Heart left ventricle (tissue), 16 donors: Measurements from ENCODE around the gene CYP39A1. TPM values are rescaled to one million over a fixed set of nuclear protein-coding genes. Genes with fewer than 3 reads are reported as not detected.
A peak's percentile ranks its signal among the peaks of the same experiment; 100 is the strongest.

Experiments used
- ATAC-seq, 4 donors: fragments of 200-7000 bp; cut with Tn5 transposase; one replicate each; pipeline ENCODE4 v1.9.1; 2020 to 2022; ENCODE audit warnings: moderate library complexity in 4 of 4, mild to moderate bottlenecking in 3 of 4, moderate number of reproducible peaks in 1 of 4
- DNase-seq, 5 donors: peaks; one replicate each; pipeline ENCODE4 v3.0.0-alpha.2; 2020
- H3K27ac ChIP-seq, 12 donors: fragments of 200-600 bp; sonication (generic) in 4 of 12; one replicate each; pipeline versions ENCODE4 v1.5.0 to v1.8.0; 2016 to 2022; ENCODE audit warnings: mild to moderate bottlenecking in 2 of 12
- H3K27me3 ChIP-seq, 9 donors: fragments of 200-600 bp; sonication (generic) in 2 of 9; one replicate each; pipeline versions ENCODE4 v1.5.1 to v1.8.0; 2016 to 2022; ENCODE audit warnings: mild to moderate bottlenecking in 3 of 9
- H3K36me3 ChIP-seq, 9 donors: fragments of 200-600 bp; sonication (generic) in 2 of 9; one replicate each; pipeline versions ENCODE4 v1.5.0 to v1.8.0; 2018 to 2022; ENCODE audit warnings: mild to moderate bottlenecking in 2 of 9
- H3K4me1 ChIP-seq, 12 donors: fragments of 200-600 bp; sonication (generic) in 4 of 12; one replicate each; pipeline versions ENCODE4 v1.5.0 to v1.8.0; 2016 to 2022; ENCODE audit warnings: mild to moderate bottlenecking in 3 of 12
- H3K4me3 ChIP-seq, 12 donors: fragments of 200-600 bp; sonication (generic) in 4 of 12; one replicate each; pipeline versions ENCODE4 v1.5.0 to v1.8.0; 2017 to 2022; ENCODE audit warnings: mild to moderate bottlenecking in 9 of 12, moderate library complexity in 4 of 12
- H3K9me3 ChIP-seq, 12 donors: fragments of 200-600 bp; sonication (generic) in 4 of 12; one replicate each; pipeline versions ENCODE4 v1.5.0 to v1.8.0; 2016 to 2022; ENCODE audit warnings: mild to moderate bottlenecking in 1 of 12
- CTCF ChIP-seq, 12 donors: fragments of 200-600 bp; sonication (generic) in 4 of 12; IDR thresholded peaks; one replicate each; pipeline versions ENCODE4 v1.5.0 to v1.8.0; 2018 to 2022; ENCODE audit warnings: antibody characterized with exemption in 12 of 12, mild to moderate bottlenecking in 5 of 12
- POLR2A ChIP-seq, 2 donors: fragments of 450-650 bp; IDR thresholded peaks; one replicate each; pipeline ENCODE4 v1.6.1; 2017; ENCODE audit warnings: antibody characterized with exemption in 2 of 2, mild to moderate bottlenecking in 2 of 2, moderate library complexity in 2 of 2
- WGBS, 4 donors: extraction: QIAGEN DNeasy Blood & Tissue Kit in 2 of 4; methylation state at CpG; one replicate each; pipeline versions ENCODE4 v1.1.5 to v1.1.7; 2013 to 2018; 5-methylcytosine and 5-hydroxymethylcytosine counted together
- intact Hi-C, 10 donors: fragments of 100-400 bp; cut with DNase I; formaldehyde crosslinking; loops; one replicate each; pipeline versions ENCODE4 v1.11.1 to v1.14.2; 2022
- polyA plus RNA-seq, 2 donors: library from polyadenylated mRNA; stranded (reverse); fragments of 200-250 nt; gene quantifications; one replicate each; pipeline ENCODE4 v1.2.3, GENCODE V29; 2013
- total RNA-seq, 9 donors: library from RNA; depleted of rRNA in 2 of 9; stranded (reverse); fragments of >200 nt in 2 of 9; fragmentation: NEBNext Ultra II Directional in 3 of 9; extraction: Animal tissue kit (Norgen Biotek cat#: 25700) in 3 of 9; gene quantifications; one replicate each; pipeline versions ENCODE4 v1.1.0 to v1.2.4, GENCODE V29; 2016 to 2023
- donor health status: ischemic (EF 13 %, LVEDD 7.1; RV severe dilation, severe dysfunction).
- donor health status: healthy with polysubstance abuse.
- donor health status: DM: no; HTN: yes; CAD: no.
- donor health status: DM: no; HTN: no; CAD: no.
- donor health status: ischemic (EF 25% LVEDD 6.9; RV normal size, moderate dysfunction).
- donor health status: ischemic (EF 25% LVEDD 5.7; RV mildly dilated, moderate dysfunction).
- donor health status: healthy.
- donor health status: DM: yes; HTN: yes; CAD: no.
- donor health status: ischemic (EF 35%, LVEDD 5.7; RV mildly dilated, moderate dysfunction).
- donor health status: nonischemic (EF 11% LVEDD 7.7; RV severe dilation, severe dysfunction).
- donor health status: DM: yes; HTN: yes; CAD: no.
- donor health status: PGD.
- donor health status: ischemic (EF 29% LVEDD 5.4; RV normal size, mild dysfunction).
- donor health status: nonischemic (EF 23%, LVEDD 6.1; RV moderate dilation, normal function).

Gene CYP39A1
- total and polyA plus RNA-seq, 11 donors: 2.9 to 10.5 (median 5.2) TPM

DNA sequence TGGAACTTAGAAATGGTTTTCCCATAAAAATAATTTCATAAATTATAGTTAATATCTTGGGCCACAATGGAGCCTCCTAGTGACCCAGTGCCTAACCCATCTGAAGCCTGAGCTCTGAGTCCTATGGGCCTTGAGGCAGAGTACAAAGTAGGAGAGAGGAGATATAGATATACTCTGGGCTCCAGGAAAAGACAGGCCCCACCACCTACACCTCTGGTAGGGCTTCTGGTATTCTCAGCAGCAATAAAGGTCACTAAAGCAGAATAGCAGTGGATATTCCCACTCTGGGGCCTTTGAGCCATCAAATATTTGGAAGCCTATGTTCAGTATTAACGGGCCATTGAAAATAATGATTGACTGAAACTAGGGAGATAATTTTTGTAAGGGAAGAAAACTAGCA, 24.1 kb downstream of the CYP39A1 start:
- TF ChIP-seq CTCF (IDR thresholded peaks at IDR 0.05) (no peak), POLR2A (IDR thresholded peaks at IDR 0.05) (no peak)
- no peak overlapping the region for H3K27ac ChIP-seq
- no peak overlapping the region for H3K4me3 ChIP-seq
- intact Hi-C loops: loop anchor here (2.0 to 10.0 kb wide), 10 partner anchors 134 to 544 kb away; partner anchors contain the start of gene RCAN2 (in 6 of the 10)
- DNase-seq (no peak), ATAC-seq (peak in 3 of 4 donors; percentile 63 to 78 (median 66))
- 48 to 67% (median 64%) methylated on average over 1 of the region's 1 CpG for WGBS, 4 donors
- no peaks in the 10 kb centered on the region for H3K27me3 ChIP-seq
- H3K36me3 ChIP-seq: no peaks in the 10 kb centered on the region
- peaks cover 0 to 11% (median 0%) of the 10 kb centered on the region in 12 donors for H3K4me1 ChIP-seq
- H3K9me3 ChIP-seq: no peaks in the 10 kb centered on the region

- intact Hi-C loops: loop anchor here (2.0 to 10.0 kb wide), 12 partner anchors 132 to 542 kb away; partner anchors contain the start of gene RCAN2 (in 6 of the 10)
- H3K36me3 ChIP-seq: no peaks in the 10 kb centered on the region
- peaks cover 0 to 11% (median 0%) of the 10 kb centered on the region in 12 donors for H3K4me1 ChIP-seq
- no peak overlapping the region for H3K4me3 ChIP-seq
- TF ChIP-seq POLR2A (IDR thresholded peaks at IDR 0.05) (no peak), CTCF (IDR thresholded peaks at IDR 0.05) (no peak)
- 84 to 91% (median 87%) methylated on average over 4 of the region's 4 CpGs for WGBS, 4 donors
- ATAC-seq (no peak), DNase-seq (no peak)
- no peak overlapping the region for H3K27ac ChIP-seq
- no peaks in the 10 kb centered on the region for H3K27me3 ChIP-seq
- H3K9me3 ChIP-seq: peaks cover 0 to 1% (median 0%) of the 10 kb centered on the region in 12 donors
These were observed 25.6 kb downstream of the CYP39A1 start for GRCh38 chr6:46626976-46627375.

DNA sequence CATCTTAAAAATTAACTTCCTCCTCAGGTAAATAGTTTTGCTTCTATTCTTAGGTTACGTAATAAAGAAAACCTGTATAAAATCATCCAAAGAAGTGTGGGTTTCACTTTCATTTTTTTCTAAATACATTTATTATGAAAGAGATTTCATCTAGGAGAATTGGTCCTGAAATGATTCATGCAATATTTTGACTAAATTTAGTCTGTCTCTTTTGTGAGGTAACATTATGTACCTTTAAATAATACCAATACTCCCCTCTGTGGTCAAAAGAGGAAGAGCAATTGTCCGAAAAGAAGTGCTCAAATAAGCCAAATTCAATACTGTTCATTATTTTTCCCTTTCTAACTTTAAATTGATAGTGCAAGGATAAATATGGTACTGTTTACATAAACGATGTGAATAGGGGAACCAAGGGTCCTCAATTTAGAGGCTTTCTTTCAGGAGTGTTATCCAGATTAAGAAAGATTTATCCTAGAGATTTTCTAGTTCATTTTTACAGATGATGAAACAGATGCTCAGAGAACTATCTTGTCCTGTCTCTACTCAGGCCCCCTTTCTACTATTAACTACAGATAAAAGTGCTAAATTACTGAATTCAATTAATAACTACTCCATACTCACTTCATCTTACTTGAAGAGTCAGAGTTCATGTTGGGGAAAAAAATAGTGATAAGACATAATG, 26.2 kb downstream of the CYP39A1 start:
- ATAC-seq: peak in 1 of 4 donors; percentile 59
- Histone ChIP-seq H3K4me3 (peak overlapping the region in 2 of 12 donors; percentile 23 to 28), H3K27ac (no peak overlapping the region), H3K27me3 (no peaks in the 10 kb centered on the region), H3K36me3 (no peaks in the 10 kb centered on the region), H3K4me1 (peaks cover 0 to 11% (median 0%) of the 10 kb centered on the region in 12 donors), H3K9me3 (peaks cover 0 to 7% (median 0%) of the 10 kb centered on the region in 12 donors)
- no peak for DNase-seq
- WGBS, 4 donors: 26 to 39% (median 32%) methylated on average over 3 of the region's 3 CpGs
- TF ChIP-seq POLR2A (IDR thresholded peaks at IDR 0.05) (no peak), CTCF (IDR thresholded peaks at IDR 0.05) (peak; percentile 37 to 77 (median 68))
- intact Hi-C loops: loop anchor here (2.0 to 10.0 kb wide), 12 partner anchors 132 to 542 kb away; partner anchors contain the start of gene RCAN2 (in 6 of the 10)

GRCh38 chr6:46618726-46619125, 33.9 kb downstream of the CYP39A1 start:
- Histone ChIP-seq H3K27me3 (no peaks in the 10 kb centered on the region), H3K4me3 (no peak overlapping the region), H3K4me1 (no peaks in the 10 kb centered on the region), H3K36me3 (no peaks in the 10 kb centered on the region), H3K9me3 (peaks cover 0 to 13% (median 0%) of the 10 kb centered on the region in 12 donors), H3K27ac (no peak overlapping the region)
- DNase-seq: no peak
- WGBS, 4 donors: 87 to 96% (median 92%) methylated on average over 1 of the region's 1 CpG
- TF ChIP-seq POLR2A (IDR thresholded peaks at IDR 0.05) (no peak), CTCF (IDR thresholded peaks at IDR 0.05) (no peak)
- no peak for ATAC-seq
- intact Hi-C loops: no loop called here
